ENCODE measurements around the gene CTIF. TPM values are rescaled to one million over a fixed set of nuclear protein-coding genes. Genes with fewer than 3 reads are reported as not detected.

Gene CTIF
- total RNA-seq, 1 experiment from 2014 or later: 5.8 TPM

DNA sequence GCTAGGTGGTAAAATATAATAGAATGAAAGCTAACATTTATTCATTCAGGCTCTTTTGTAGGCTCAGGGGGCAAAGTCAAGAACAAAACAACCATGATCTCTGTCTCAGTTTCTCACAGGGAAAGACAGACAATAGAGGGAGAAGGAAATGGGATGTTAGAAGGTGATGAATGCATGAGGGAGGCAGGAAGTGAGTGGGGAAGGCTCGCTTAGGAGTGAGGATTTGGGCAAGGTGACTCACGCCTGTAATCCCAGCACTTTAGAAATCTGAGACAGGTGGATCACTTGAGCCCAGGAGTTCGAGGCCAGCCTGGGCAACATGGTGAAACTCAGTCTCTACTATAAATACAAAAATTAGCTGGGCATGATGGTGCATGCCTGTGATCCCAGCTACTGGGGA is 88.4 kb downstream of the CTIF start:
- Histone ChIP-seq H3K36me3 (ENCODE audit: low read depth, low read length) (no peaks in the 10 kb centered on the region), H4K20me1 (ENCODE audit: low read length) (no peaks in the 10 kb centered on the region), H3K79me2 (ENCODE audit: low read length) (no peaks in the 10 kb centered on the region), H3K9ac (ENCODE audit: low read length) (no peak overlapping the region), H3F3A (ENCODE audit: low read length, unreplicated experiment) (no peaks in the 10 kb centered on the region), H3K27me3 (ENCODE audit: low read length) (no peaks in the 10 kb centered on the region), H3K9me3 (ENCODE audit: low read length) (no peaks in the 10 kb centered on the region), H3K4me3 (ENCODE audit: low read length) (no peak overlapping the region), H3K9me2 (replicated peaks; ENCODE audit: low read length) (no peaks in the 10 kb centered on the region), H3K4me2 (ENCODE audit: low read length) (no peak overlapping the region), H2AFZ (ENCODE audit: low read length) (no peak overlapping the region), H3K27ac (ENCODE audit: low read length) (no peak overlapping the region), H3K4me1 (ENCODE audit: insufficient read depth, low read length) (peaks cover 10% of the 10 kb centered on the region)
- CTCF ChIA-PET: no interaction called here
- ATAC-seq: peak; percentile 44; the same call in 1 of the 2 replicates
- POLR2A ChIA-PET (ENCODE audit: unreplicated experiment): no interaction called here
- intact Hi-C loops (cut with micrococcal nuclease): no loop called here
- DNase-seq: peak; percentile 24
- TF ChIP-seq, protein P1, sequence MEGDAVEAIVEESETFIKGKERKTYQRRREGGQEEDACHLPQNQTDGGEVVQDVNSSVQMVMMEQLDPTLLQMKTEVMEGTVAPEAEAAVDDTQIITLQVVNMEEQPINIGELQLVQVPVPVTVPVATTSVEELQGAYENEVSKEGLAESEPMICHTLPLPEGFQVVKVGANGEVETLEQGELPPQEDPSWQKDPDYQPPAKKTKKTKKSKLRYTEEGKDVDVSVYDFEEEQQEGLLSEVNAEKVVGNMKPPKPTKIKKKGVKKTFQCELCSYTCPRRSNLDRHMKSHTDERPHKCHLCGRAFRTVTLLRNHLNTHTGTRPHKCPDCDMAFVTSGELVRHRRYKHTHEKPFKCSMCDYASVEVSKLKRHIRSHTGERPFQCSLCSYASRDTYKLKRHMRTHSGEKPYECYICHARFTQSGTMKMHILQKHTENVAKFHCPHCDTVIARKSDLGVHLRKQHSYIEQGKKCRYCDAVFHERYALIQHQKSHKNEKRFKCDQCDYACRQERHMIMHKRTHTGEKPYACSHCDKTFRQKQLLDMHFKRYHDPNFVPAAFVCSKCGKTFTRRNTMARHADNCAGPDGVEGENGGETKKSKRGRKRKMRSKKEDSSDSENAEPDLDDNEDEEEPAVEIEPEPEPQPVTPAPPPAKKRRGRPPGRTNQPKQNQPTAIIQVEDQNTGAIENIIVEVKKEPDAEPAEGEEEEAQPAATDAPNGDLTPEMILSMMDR (conservative IDR thresholded peaks at IDR 0.05; ENCODE audit: low read depth, low read length): no peak
- no peak for TF ChIP-seq EZH2phosphoT487 (IDR thresholded peaks at IDR 0.05; ENCODE audit: borderline replicate concordance, low read length)
- BruUV-seq (replicated peaks): no TSS peak

DNA sequence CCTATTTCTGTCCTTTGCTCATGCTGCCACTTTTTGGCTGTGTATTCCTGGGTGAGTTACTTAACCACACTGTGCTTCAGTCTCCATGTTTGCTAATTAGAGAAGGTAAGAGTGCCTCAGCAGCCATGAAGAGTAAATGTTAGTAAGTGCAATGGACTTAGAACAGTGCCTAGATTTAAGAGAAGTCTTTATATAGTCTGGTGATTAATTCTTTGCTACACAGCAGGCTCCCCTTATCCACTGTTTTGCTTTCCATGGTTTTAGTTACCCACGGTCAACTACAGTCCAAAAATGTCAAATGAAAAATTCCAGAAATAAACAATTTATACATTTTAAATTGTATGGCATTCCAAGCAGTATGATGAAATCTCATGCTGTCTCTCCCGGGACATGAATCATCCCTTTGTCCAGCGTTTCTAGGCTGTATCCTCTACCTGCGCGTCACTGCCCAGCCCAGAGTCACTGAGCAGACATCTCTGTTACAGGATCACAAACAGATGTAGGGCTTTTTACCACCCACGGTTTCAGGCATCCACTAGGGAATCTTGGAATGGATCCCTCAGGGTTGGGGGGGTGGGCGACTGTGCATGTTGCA is 91.0 kb downstream of the CTIF start:
- H3K9me2 ChIP-seq (replicated peaks; ENCODE audit: low read length): no peaks in the 10 kb centered on the region
- H3K9ac ChIP-seq (ENCODE audit: low read length): no peak overlapping the region
- H2AFZ ChIP-seq (ENCODE audit: low read length): no peak overlapping the region
- no TSS peak for BruUV-seq (replicated peaks)
- no peaks in the 10 kb centered on the region for H3K9me3 ChIP-seq (ENCODE audit: low read length)
- no peaks in the 10 kb centered on the region for H3F3A ChIP-seq (ENCODE audit: low read length, unreplicated experiment)
- no peak for TF ChIP-seq EZH2phosphoT487 (IDR thresholded peaks at IDR 0.05; ENCODE audit: borderline replicate concordance, low read length)
- TF ChIP-seq, protein P1 (conservative IDR thresholded peaks at IDR 0.05; ENCODE audit: low read depth, low read length): no peak
- no peak for TF ChIP-seq EZH2 (IDR thresholded peaks at IDR 0.05; ENCODE audit: low read length, unreplicated experiment)
- ChIA-PET CTCF (no interaction called here), POLR2A (ENCODE audit: unreplicated experiment) (no interaction called here)
- intact Hi-C loops (cut with micrococcal nuclease): loop anchor here (2.0 kb wide), 1 partner anchor 89 kb away; no protein-coding TSS in a partner anchor
- peak overlapping the region; percentile 26; the same call in 1 of the 2 replicates for H3K4me2 ChIP-seq (ENCODE audit: low read length)
- H4K20me1 ChIP-seq (ENCODE audit: low read length): no peaks in the 10 kb centered on the region
- no peak overlapping the region for H3K4me3 ChIP-seq (ENCODE audit: low read length)
- H3K79me2 ChIP-seq (ENCODE audit: low read length): no peaks in the 10 kb centered on the region
- no peaks in the 10 kb centered on the region for H3K27me3 ChIP-seq (ENCODE audit: low read length)
- peaks cover 10% of the 10 kb centered on the region for H3K4me1 ChIP-seq (ENCODE audit: insufficient read depth, low read length)
- ATAC-seq (peak; percentile 99), DNase-seq (peak; percentile 57)
- peak overlapping the region; percentile 41 for H3K27ac ChIP-seq (ENCODE audit: low read length)
- H3K36me3 ChIP-seq (ENCODE audit: low read depth, low read length): no peaks in the 10 kb centered on the region

DNA sequence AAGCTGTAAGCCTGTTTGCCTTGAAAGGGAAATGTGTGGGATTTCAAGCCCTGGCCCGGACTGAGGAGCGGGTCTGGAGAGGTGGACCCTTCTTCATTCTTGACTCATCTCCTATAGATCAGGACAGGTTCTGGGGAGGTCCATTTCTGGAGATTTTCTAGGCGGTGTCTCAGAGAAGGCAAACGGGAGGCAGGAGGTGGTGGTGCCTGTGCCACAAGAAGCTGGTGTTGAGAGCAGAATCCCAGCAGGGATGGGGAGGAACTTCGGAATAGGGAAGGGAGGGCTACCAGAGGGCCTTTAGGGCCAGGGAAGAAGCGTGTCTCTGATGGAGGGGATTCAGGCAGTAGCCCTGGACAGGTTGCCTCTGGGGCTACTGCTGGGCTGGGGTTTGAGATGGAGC is 93.0 kb downstream of the CTIF start:
- Histone ChIP-seq H3K4me1 (ENCODE audit: insufficient read depth, low read length) (peaks cover 10% of the 10 kb centered on the region), H3K27ac (ENCODE audit: low read length) (no peak overlapping the region), H3F3A (ENCODE audit: low read length, unreplicated experiment) (no peaks in the 10 kb centered on the region), H2AFZ (ENCODE audit: low read length) (no peak overlapping the region), H3K9ac (ENCODE audit: low read length) (no peak overlapping the region), H3K9me2 (replicated peaks; ENCODE audit: low read length) (no peaks in the 10 kb centered on the region), H4K20me1 (ENCODE audit: low read length) (no peaks in the 10 kb centered on the region), H3K9me3 (ENCODE audit: low read length) (no peaks in the 10 kb centered on the region), H3K36me3 (ENCODE audit: low read depth, low read length) (no peaks in the 10 kb centered on the region), H3K27me3 (ENCODE audit: low read length) (no peaks in the 10 kb centered on the region), H3K4me3 (ENCODE audit: low read length) (no peak overlapping the region), H3K4me2 (ENCODE audit: low read length) (no peak overlapping the region), H3K79me2 (ENCODE audit: low read length) (no peaks in the 10 kb centered on the region)
- intact Hi-C loops (cut with micrococcal nuclease): loop anchor here (2.0 kb wide), 1 partner anchor 91 kb away; no protein-coding TSS in a partner anchor
- TF ChIP-seq EZH2phosphoT487 (IDR thresholded peaks at IDR 0.05; ENCODE audit: borderline replicate concordance, low read length) (no peak), EZH2 (IDR thresholded peaks at IDR 0.05; ENCODE audit: low read length, unreplicated experiment) (no peak)
- TF ChIP-seq, protein P1 (conservative IDR thresholded peaks at IDR 0.05; ENCODE audit: low read depth, low read length): no peak
- no TSS peak for BruUV-seq (replicated peaks)
- no peak for ATAC-seq
- POLR2A ChIA-PET (ENCODE audit: unreplicated experiment): no interaction called here
- DNase-seq: no peak
- CTCF ChIA-PET: no interaction called here
